H9 (cell line): ENCODE data around the gene MTMR12. TPM values are rescaled to one million over a fixed set of nuclear protein-coding genes. Genes with fewer than 3 reads are reported as not detected.

ENCODE experiments used
- DNase-seq: peaks from one replicate; pipeline ENCODE4 v3.0.0-alpha.2; 2017
- H2AFZ ChIP-seq: one replicate; pipeline ENCODE4 v1.6.1; 2013; ENCODE audit warnings: mild to moderate bottlenecking, low read length, control low read depth, moderate library complexity
- H2AK5ac ChIP-seq: 2 replicates; pipeline ENCODE4 v1.6.1; 2013; ENCODE audit warnings: low read length, control low read depth, mixed read lengths; ENCODE audit not compliant: insufficient read length
- H2BK120ac ChIP-seq: one replicate; pipeline ENCODE4 v1.6.1; 2013; ENCODE audit warnings: low read depth, mild to moderate bottlenecking, low read length, control low read depth, inconsistent platforms; ENCODE audit not compliant: poor library complexity, severe bottlenecking
- H2BK12ac ChIP-seq: 2 replicates; pipeline ENCODE4 v1.6.1; 2013; ENCODE audit warnings: low read length, control low read depth, mixed read lengths, low read depth; ENCODE audit not compliant: insufficient read length
- H2BK15ac ChIP-seq: 2 replicates; pipeline ENCODE4 v1.6.1; 2013; ENCODE audit warnings: low read depth, low read length, control low read depth
- H2BK20ac ChIP-seq: one replicate; pipeline ENCODE4 v1.6.1; 2013; ENCODE audit warnings: low read depth, mild to moderate bottlenecking, low read length, control low read depth, inconsistent platforms; ENCODE audit not compliant: poor library complexity, severe bottlenecking
- H2BK5ac ChIP-seq: 2 replicates; pipeline ENCODE4 v1.6.1; 2013; ENCODE audit warnings: low read length, control low read depth, mixed read lengths; ENCODE audit not compliant: insufficient read length
- H3K14ac ChIP-seq: 2 replicates; pipeline ENCODE4 v1.6.1; 2013; ENCODE audit warnings: low read length, control low read depth; ENCODE audit not compliant: insufficient read depth
- H3K18ac ChIP-seq: 2 replicates; pipeline ENCODE4 v1.6.1; 2013; ENCODE audit warnings: low read depth, mild to moderate bottlenecking, mixed read lengths, low read length, control low read depth; ENCODE audit not compliant: insufficient read length
- H3K23ac ChIP-seq: 2 replicates; pipeline ENCODE4 v1.6.1; 2013; ENCODE audit warnings: low read length, control low read depth, mixed read lengths, low read depth; ENCODE audit not compliant: insufficient read length
- H3K23me2 ChIP-seq: 2 replicates; pipeline ENCODE4 v1.6.1; 2013; ENCODE audit warnings: low read depth, mild to moderate bottlenecking, mixed read lengths, low read length, control low read depth; ENCODE audit not compliant: insufficient read length, poor library complexity, severe bottlenecking
- H3K27ac ChIP-seq: 2 replicates; pipeline ENCODE4 v1.5.1; 2013; ENCODE audit warnings: low read length, control low read depth, mixed read lengths, low read depth; ENCODE audit not compliant: insufficient read length
- H3K27me3 ChIP-seq: 2 replicates; pipeline ENCODE4 v1.6.1; 2013; ENCODE audit warnings: low read length, control low read depth, inconsistent platforms; ENCODE audit not compliant: insufficient read depth
- H3K4ac ChIP-seq: 2 replicates; pipeline ENCODE4 v1.6.1; 2013; ENCODE audit warnings: low read depth, mild to moderate bottlenecking, control low read depth, inconsistent platforms, low read length, moderate library complexity
- H3K4me1 ChIP-seq: 2 replicates; pipeline ENCODE4 v1.6.1; 2013; ENCODE audit warnings: low read length, control low read depth, inconsistent platforms; ENCODE audit not compliant: insufficient read depth
- H3K4me2 ChIP-seq: 2 replicates; pipeline ENCODE4 v1.6.1; 2013; ENCODE audit warnings: low read length, control low read depth, mixed read lengths; ENCODE audit not compliant: insufficient read length, insufficient read depth
- H3K56ac ChIP-seq: 2 replicates; pipeline ENCODE4 v1.6.1; 2013; ENCODE audit warnings: low read depth, mild to moderate bottlenecking, mixed read lengths, low read length, control low read depth; ENCODE audit not compliant: insufficient read length
- H3K79me1 ChIP-seq: 2 replicates; pipeline ENCODE4 v1.6.1; 2013; ENCODE audit warnings: low read depth, mild to moderate bottlenecking, moderate library complexity, low read length, control low read depth, inconsistent platforms; ENCODE audit not compliant: insufficient read depth, poor library complexity, severe bottlenecking
- H3K79me2 ChIP-seq: 2 replicates; pipeline ENCODE4 v1.6.1; 2013; ENCODE audit warnings: low read length, control low read depth, inconsistent platforms; ENCODE audit not compliant: insufficient read depth
- H3K9ac ChIP-seq: 2 replicates; pipeline ENCODE4 v1.6.1; 2013; ENCODE audit warnings: low read length, control low read depth, mixed read lengths; ENCODE audit not compliant: insufficient read length; ENCODE audit errors: extremely low read depth
- H3K9me3 ChIP-seq: one replicate; pipeline ENCODE4 v1.6.1; 2013; ENCODE audit warnings: low read depth, low read length, inconsistent platforms; ENCODE audit not compliant: control insufficient read depth
- H3T11ph ChIP-seq: one replicate; pipeline ENCODE4 v1.6.1; 2013; ENCODE audit warnings: mild to moderate bottlenecking, low read length, control low read depth, inconsistent platforms
- H4K20me1 ChIP-seq: one replicate; pipeline ENCODE4 v1.6.1; 2013; ENCODE audit not compliant: control insufficient read depth, insufficient read length, insufficient read depth
- H4K5ac ChIP-seq: 2 replicates; pipeline ENCODE4 v1.6.1; 2013; ENCODE audit warnings: low read depth, mild to moderate bottlenecking, mixed read lengths, low read length, control low read depth; ENCODE audit not compliant: insufficient read length
- H4K8ac ChIP-seq: replicated peaks from 2 replicates; pipeline ENCODE4 v1.6.1; 2013; ENCODE audit warnings: low read length, control low read depth, mixed read lengths, low read depth; ENCODE audit not compliant: insufficient read length
- H4K91ac ChIP-seq: 2 replicates; pipeline ENCODE4 v1.6.1; 2013; ENCODE audit warnings: low read depth, mild to moderate bottlenecking, moderate library complexity, mixed read lengths, low read length, control low read depth; ENCODE audit not compliant: insufficient read length
- H3K27ac Mint-ChIP-seq, 3 experiments: 2 replicates in 2 of 3; 3 replicates in 1 of 3; pipeline ENCODE4 v1.8.0; 2020 to 2021; ENCODE audit warnings: mixed read lengths in 3 of 3, mild to moderate bottlenecking in 1 of 3, moderate library complexity in 1 of 3
- H3K27me3 Mint-ChIP-seq: 2 replicates; pipeline ENCODE4 v1.8.0; 2021; ENCODE audit warnings: low read depth, mild to moderate bottlenecking, moderate library complexity, mixed read lengths
- H3K36me3 Mint-ChIP-seq, 3 experiments: 2 replicates in 2 of 3; 3 replicates in 1 of 3; pipeline ENCODE4 v1.8.0; 2020 to 2021; ENCODE audit warnings: low read depth in 3 of 3, mixed read lengths in 3 of 3; ENCODE audit not compliant: insufficient read depth in 1 of 3
- H3K4me1 Mint-ChIP-seq, 2 experiments: 2 replicates each; pipeline ENCODE4 v1.8.0; 2020; ENCODE audit warnings: mixed read lengths in 2 of 2
- H3K4me3 Mint-ChIP-seq, 2 experiments: 2 replicates in 1 of 2; 3 replicates in 1 of 2; pipeline ENCODE4 v1.8.0; 2020 to 2021; ENCODE audit warnings: mild to moderate bottlenecking in 2 of 2, mixed read lengths in 2 of 2, moderate library complexity in 1 of 2
- H3K9me3 Mint-ChIP-seq, 2 experiments: 2 replicates in 1 of 2; 3 replicates in 1 of 2; pipeline ENCODE4 v1.8.0; 2020; ENCODE audit warnings: mild to moderate bottlenecking in 2 of 2, mixed read lengths in 2 of 2, moderate library complexity in 1 of 2
- WGBS: extraction: QIAGEN DNeasy Blood & Tissue Kit; methylation state at CpG from one replicate; pipeline ENCODE4 v1.1.7; 2013; ENCODE audit warnings: missing lambda C conversion rate, low lambda C conversion rate, mixed read lengths; ENCODE audit not compliant: insufficient read length; ENCODE audit errors: extremely low coverage; 5-methylcytosine and 5-hydroxymethylcytosine counted together
- total RNA-seq: library from RNA; stranded (reverse); gene quantifications from 2 replicates; pipeline ENCODE4 v1.2.1, GENCODE V29; 2021
- TF ChIP-seq, protein P1 (sequence below): fragments of 200-600 bp; sonication (generic); conservative IDR thresholded peaks from 3 replicates; pipeline ENCODE4 v1.8.0; 2021; ENCODE audit warnings: antibody characterized with exemption, mild to moderate bottlenecking

The MTMR12 gene
- total RNA-seq, 1 experiment from 2014 or later, result 39.3 TPM

DNA sequence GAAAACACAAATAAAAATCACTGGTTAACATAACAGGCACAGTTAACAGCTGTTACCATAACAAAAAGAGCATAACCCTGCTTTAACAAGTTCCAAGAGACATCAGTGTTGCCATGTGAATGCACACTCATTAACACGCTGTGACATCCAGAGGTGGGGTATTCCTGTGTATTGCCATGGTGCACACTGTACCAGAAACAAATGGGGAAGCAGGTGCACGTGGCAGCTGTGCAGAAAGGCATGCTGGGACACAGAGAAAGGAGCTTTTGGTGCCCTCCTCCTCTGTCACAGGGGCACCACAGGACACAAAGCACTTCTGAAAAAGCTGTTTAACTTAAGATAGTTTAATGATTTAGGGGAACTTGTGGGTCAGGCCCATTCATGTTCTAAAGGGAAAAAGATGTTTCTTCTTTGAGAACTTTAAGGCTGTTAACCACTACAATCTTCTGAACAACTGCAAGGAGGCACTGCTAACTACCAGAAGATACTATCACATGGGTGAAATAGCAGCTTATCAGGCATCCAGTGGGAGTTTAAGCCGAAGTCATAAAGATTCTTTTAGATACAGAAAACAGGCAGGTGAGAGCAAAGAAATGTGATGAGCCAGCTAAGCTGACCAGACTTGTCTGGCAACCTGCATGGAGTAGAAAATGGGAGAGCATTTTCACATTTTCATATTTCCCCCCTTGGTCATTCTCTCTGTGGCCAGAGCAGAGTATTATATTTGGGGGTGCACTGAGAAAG lies 82.2 kb downstream of the MTMR12 start:
- no peak overlapping the region for H2BK12ac ChIP-seq
- no peak for DNase-seq
- no peak overlapping the region for H4K8ac ChIP-seq
- no peaks in the 10 kb centered on the region for H3K79me2 ChIP-seq
- H4K91ac ChIP-seq, result no peak overlapping the region
- no peak overlapping the region for H4K5ac ChIP-seq
- H3K56ac ChIP-seq, result no peak overlapping the region
- H3K27ac Mint-ChIP-seq, result peak overlapping the region in 1 of 3 experiments; percentile 5; a peak in 1 of 7 replicates
- H3K9me3 Mint-ChIP-seq, result no peaks in the 10 kb centered on the region; a peak in 1 of 5 replicates
- H3K27me3 ChIP-seq, result no peaks in the 10 kb centered on the region
- H2AFZ ChIP-seq, result no peak overlapping the region
- H3K79me1 ChIP-seq, result no peaks in the 10 kb centered on the region
- no peak overlapping the region for H3T11ph ChIP-seq
- peaks cover 32 to 67% (median 60%) of the 10 kb centered on the region in 3 experiments for H3K36me3 Mint-ChIP-seq
- H3K4me2 ChIP-seq, result no peak overlapping the region
- H3K4me1 ChIP-seq, result no peaks in the 10 kb centered on the region
- H3K4ac ChIP-seq, result no peak overlapping the region
- no peak overlapping the region for H3K9ac ChIP-seq
- no peak overlapping the region for H2BK20ac ChIP-seq
- no peak overlapping the region for H2BK5ac ChIP-seq
- H3K18ac ChIP-seq, result no peak overlapping the region
- no peaks in the 10 kb centered on the region for H3K23me2 ChIP-seq
- no peak overlapping the region for H2BK120ac ChIP-seq
- no peaks in the 10 kb centered on the region for H3K9me3 ChIP-seq
- H3K4me1 Mint-ChIP-seq, result peaks cover 6 to 16% of the 10 kb centered on the region in 2 experiments
- H3K27ac ChIP-seq, result no peak overlapping the region
- TF ChIP-seq, protein P1, sequence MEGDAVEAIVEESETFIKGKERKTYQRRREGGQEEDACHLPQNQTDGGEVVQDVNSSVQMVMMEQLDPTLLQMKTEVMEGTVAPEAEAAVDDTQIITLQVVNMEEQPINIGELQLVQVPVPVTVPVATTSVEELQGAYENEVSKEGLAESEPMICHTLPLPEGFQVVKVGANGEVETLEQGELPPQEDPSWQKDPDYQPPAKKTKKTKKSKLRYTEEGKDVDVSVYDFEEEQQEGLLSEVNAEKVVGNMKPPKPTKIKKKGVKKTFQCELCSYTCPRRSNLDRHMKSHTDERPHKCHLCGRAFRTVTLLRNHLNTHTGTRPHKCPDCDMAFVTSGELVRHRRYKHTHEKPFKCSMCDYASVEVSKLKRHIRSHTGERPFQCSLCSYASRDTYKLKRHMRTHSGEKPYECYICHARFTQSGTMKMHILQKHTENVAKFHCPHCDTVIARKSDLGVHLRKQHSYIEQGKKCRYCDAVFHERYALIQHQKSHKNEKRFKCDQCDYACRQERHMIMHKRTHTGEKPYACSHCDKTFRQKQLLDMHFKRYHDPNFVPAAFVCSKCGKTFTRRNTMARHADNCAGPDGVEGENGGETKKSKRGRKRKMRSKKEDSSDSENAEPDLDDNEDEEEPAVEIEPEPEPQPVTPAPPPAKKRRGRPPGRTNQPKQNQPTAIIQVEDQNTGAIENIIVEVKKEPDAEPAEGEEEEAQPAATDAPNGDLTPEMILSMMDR, result no peak
- no peak overlapping the region for H3K4me3 Mint-ChIP-seq
- no peaks in the 10 kb centered on the region for H3K27me3 Mint-ChIP-seq
- H3K23ac ChIP-seq, result no peak overlapping the region
- H2BK15ac ChIP-seq, result no peak overlapping the region
- H3K14ac ChIP-seq, result no peak overlapping the region
- H2AK5ac ChIP-seq, result no peak overlapping the region
- no CpG with 5 or more reads among the region's 3 CpGs for WGBS
- H4K20me1 ChIP-seq, result no peaks in the 10 kb centered on the region
